NCI-H510A treated with DMSO at 0.1 percent for 48 hours (cell line): ENCODE data around the gene ATL3.
"Not testable (repeated sequence)": the region's sequence is repeated elsewhere in the genome, so short reads cannot be mapped to it uniquely, and the experiment has no call there.

ENCODE experiments used
- DNase-seq: peaks from one replicate; lab custom pipeline; 2025; lab: John Stamatoyannopoulos, UW

Gene ATL3

DNA sequence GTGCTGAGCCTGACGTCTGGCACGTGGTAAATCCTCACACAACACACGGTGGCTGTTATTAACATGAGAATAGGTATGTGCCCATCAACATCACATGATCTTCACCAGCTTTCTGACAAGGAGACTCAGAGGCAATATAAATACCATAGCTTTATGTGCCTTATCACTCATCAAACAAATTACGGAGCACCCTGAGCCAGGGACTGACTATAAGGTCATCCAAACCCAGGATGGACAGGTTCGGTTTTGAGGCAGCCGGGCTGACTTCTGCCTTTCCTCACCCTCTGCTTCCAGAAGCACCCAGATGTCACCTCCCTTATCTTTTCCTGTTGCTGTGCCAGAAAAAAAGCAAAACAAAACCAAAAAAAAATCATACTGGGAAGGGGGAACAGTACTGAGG lies 51.2 kb downstream of the ATL3 start:
- DNase-seq = no peak

DNA sequence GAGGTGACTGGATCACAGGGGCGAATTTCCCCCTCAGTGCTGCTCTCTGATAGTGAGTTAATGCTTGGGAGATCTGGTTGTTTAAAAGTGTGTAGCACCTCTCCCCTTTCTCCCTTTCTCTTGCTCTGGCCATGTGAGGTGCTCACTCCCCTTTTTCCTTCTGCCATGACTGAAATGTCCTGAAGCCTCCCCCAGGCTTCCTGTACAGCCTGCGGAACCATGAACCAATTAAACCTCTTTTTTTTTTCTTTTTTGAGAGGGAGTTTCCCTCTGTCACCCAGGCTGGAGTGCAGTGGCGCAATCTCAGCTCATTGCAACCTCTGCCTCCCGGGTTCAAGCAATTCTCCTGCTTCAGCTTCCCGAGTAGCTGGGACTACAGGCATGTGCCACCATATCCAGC lies 53.5 kb downstream of the ATL3 start:
- not testable (repeated sequence) for DNase-seq

DNA sequence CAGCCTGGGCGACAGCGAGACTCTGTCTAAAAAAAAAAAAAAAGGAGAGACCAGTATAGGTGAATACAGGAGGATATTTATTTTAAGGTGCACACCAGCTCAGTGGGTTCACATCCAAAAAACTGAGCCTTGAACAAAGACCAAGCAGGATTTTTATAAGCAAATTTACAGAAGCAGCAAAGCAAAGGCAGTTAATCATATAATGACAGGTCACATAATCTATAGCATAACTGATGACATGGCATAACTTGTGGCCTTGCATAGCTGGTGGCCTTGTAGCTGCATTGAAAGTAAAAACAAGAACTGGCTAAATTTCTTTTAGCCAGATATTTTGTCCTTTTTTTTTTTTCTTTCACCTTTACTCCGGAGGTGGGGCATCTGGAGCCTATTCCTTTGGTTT lies 54.2 kb downstream of the ATL3 start:
- no peak for DNase-seq

DNA sequence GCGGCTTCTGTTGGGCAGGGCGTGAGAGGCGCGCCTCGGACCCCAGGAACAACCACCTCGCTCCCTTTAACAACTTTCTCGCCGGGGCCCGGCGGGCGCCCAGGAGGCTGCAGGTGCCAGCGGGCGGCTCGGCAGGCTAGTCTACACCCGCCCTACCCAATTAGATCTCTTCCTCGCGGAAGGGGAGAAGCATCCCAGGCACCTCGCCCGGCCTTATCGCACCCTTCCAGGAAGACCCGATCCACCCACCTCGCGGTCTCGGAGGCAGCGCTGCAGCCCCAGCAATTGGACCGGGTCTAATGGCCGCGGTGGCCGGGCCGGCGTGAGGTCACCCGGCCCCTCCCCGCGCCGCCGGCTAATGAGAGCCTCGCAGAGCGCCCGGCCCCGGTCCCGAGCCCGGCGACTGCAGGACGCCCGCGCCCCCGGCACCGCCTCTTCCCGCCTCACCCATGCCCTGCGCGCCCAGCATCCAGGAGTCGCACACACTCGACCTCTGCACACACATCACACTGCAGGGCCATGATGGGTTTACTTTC lies 57.0 kb downstream of the ATL3 start, which contains the start of gene PLAAT3:
PLAAT3 (minus strand) TSS at position 298 of the 536 bp plus-strand sequence. CDS start 419 bp downstream, outside the sequence.
- peak; percentile 56 for DNase-seq

DNA sequence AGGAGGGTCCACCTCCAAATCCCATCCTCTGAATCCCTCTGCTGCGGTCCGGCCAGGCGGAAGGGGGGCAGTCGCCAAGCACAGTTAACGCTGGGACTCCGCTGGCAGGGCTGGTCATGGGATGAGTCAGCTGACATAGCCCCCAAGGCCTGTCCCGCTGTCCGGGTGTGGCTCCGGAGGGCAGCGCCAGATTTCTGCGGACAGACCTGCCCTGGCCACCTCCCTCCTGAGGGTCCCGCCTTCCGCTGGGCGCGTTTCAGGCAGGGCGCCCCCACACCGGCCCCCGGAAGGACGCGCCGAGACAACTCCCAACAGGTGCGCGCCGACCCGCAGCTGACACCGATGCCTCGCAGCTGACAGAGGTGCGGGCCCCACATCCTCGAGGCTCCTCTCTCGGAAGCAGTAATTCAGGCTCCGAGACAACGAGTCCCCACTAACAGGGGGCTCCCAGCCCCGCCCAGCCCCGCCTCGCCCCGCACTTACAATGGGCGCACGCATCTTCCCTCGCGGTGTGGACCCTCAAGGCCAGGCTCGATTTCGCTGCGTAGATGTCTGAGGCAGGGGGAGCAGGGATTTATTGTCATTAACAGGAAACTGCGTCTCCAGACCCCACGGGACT lies 57.5 kb downstream of the ATL3 start:
- DNase-seq = peak; percentile 8

DNA sequence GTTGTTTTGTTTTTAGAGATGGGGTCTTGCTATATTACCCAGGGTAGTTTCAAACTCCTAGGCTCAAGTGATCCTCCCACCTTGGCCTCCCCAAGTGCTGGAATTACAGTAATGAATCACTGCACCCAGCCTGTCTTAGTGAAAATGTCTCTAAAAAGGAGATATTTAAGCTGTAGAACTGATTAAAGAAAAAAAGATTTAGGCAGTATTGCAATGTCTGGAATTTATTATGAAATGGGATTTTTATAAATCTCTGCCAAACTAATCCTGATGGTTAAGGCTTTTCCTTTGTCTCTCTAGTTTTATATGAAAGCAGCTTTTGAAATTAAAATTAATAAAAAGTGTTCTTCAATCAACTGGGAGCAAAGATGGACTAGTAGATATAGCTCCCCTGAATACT lies 59.0 kb downstream of the ATL3 start:
- no peak for DNase-seq

DNA sequence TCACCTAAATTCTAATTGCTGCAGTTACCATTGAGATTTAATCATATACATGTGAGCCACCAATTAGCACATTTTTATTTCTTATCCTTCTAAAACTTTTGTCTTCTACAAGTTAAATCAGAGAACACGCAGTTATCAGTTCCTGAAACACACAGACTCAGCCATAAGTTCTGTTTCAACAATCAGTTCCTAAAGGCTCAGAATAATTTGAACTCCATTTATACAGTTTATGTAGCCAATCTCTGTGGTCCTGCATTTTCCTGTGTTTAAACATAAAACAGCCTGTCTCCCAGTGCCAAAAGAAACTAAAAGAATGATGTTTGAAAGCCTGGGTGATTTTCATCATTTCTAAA lies 59.8 kb downstream of the ATL3 start:
- no peak for DNase-seq

DNA sequence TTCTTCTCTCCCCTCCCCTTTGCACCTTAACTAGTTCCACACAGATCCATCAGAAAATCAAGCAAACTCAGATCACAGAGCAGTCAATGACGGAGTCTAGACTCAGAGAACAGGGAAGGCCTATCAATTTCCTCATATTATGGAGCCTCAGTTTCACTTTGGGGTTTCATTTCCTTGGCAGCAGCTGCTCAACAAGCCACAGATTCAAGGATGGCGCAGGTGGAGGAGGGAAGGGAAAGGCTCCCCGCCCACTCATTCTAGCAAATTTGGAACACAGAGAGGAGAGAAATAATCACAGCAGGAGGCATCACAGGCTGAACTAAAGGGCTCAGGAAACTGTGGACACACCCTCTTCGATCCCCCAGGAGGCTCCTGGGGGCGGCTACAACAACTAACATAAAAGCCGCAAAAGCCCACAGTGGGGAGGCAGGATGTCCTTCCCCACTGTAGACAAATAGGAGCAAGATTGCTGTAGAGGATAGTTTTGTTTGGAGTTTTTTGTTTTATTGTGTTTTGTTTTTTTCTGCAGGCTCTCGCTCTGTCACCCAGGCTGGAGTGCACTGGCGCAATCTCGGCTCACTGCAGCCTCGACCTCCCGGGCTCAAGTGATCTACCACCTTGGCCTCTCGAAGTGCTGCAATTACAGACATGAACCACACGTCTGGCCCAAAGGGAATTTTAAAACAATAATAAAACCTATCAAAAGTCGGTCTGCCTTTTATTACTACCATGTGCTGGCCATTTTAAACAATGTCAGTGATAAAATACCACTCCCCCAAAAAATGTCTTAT lies 60.4 kb downstream of the ATL3 start:
- no peak for DNase-seq

DNA sequence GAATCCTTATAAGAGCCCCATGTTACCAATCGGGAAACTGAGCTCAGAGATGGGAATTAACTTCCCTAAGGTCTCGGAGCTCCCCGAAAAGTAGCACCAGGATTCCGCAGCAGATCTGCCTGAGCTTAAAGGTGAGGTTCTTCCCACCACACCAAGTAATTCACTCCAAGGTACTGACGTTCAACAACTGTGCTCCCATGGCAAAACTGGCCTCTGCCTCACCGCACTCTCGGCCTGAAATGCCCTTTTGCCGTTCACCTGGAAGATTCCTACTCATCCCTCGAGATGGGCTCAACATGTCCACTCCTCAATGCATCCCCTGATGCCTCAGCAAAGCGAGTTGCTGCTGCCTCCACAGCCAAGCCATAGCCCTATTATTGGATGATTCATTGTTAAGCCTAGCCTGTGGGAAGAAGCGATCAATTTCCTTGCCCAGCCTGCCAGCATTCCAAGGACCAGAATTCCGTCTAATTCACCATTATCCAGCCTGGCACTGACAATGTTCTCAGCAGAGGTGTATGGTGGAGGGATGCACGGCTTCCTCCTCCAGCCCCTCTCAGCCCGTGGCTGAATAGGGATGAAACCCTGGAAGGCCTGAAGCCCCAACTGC lies 61.1 kb downstream of the ATL3 start:
- no peak for DNase-seq

DNA sequence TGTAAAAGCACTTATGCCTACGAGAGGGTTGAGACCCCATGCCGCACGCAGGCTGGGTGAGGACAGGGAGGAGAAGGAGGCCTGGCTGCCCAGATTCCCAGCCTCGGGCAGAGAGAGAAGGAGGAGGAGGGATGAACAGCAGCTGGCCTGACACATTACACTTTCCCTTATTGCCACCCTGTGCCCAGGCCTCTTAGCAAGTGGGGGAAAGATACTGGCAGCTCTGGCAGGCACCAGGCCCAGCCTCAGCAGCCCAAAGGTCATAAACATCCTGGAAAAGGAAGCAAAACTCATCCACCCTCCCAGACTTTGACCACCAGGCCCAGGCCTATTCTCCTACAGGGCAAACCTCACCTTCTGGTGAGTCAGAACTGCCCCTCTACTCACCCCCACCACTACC lies 61.6 kb downstream of the ATL3 start:
- no peak for DNase-seq

DNA sequence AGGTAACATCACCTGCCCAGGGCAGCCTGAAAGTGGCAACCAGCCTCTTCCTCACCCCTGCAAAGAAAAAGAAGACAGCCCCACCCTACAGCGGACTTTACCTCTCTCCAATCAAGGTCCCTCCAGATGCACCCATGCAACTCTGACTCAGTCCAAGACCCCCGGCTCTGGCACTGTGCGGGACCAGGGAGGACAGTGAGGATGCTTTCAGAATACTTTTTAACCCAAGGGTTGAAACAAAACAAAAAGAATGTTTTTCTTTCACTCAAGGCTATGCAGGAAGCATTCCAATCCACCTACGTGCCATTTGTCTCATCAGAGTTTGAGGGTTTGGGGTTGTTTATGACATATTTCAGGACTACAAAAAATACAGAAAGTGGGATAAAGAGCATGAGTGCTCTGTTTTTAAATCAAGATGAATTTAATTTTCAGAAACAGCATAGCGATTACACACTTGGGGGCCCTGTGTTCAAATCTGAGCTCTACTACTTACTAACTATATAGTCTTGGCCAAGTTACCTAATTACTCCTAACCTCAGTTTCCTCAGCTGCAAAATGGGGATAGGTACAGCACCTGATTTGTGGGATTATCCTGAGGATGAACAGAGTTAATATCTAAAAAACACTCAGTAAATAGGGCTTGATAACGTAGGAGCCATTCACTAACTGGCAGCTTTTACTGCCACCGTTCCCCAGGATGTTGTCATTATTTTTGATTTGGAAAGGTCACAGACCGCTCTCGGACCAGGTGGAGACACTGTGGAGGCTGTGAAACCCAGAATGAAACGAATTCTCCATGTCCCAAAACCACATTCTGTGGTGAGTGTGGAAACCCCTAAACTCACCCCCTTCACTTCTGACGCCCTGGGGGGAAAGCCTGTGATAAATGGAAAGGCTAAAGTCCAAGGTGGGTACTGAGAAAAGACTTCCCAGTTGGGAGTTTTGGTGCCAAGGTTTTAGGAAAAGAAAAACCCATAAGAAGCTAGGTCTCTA lies 62.5 kb downstream of the ATL3 start:
- DNase-seq = no peak

DNA sequence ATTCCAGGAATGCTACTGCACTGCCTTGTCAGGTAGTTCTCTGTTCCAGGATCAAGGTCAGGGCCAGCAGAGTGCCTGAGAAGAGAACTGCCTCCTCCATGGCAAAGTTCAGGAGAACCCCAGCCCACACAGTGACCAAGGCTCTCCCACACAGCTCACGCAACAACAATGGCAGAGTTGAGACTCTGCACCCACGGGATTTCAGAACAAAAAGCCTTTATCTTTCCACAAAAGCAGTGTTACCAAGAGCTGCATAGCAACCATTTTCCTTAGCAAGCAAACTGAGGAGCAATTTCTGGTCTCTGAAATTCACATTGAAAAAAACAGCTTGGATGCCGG lies 68.0 kb downstream of the ATL3 start:
- no peak for DNase-seq

DNA sequence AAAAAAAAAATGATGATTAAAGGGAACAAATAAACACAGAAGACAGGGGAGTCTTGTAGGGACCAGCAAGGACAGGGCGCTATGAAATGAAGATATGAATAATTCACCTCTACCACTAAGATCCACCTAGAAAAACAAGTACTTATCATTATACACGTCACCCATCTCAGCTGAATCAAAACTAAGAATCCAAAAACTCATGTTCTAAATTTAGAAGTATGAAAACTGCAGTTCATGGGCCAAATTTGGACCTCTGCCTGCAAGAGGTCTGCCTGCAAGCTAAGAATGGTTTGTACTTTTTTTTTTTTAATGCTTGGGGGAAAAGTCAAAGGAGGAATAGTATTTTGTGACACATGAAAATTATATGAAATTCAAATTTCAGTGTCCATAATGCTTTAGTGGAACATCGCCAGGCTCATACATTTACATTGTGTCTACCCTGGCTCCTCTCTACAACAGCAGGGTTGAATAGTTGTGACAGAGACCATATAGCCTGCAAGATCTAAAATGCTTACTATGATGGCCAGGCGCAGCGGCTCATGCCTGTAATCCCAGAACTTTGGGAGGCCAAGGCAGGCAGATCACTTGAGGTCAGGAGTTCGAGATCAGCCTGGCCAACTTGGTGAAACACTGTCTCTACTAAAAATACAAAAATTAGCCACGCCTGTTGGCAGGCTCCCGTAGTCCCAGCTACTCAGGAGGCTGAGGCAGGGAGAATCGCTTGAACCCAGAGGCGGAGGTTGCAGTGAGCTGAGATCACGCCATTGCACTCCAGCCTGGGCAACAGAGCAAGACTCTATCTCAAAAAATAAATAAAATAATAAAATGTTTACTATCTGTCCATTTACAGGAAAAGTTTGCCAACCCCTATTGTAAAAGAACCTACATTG lies 68.6 kb downstream of the ATL3 start:
- not testable (repeated sequence) for DNase-seq

DNA sequence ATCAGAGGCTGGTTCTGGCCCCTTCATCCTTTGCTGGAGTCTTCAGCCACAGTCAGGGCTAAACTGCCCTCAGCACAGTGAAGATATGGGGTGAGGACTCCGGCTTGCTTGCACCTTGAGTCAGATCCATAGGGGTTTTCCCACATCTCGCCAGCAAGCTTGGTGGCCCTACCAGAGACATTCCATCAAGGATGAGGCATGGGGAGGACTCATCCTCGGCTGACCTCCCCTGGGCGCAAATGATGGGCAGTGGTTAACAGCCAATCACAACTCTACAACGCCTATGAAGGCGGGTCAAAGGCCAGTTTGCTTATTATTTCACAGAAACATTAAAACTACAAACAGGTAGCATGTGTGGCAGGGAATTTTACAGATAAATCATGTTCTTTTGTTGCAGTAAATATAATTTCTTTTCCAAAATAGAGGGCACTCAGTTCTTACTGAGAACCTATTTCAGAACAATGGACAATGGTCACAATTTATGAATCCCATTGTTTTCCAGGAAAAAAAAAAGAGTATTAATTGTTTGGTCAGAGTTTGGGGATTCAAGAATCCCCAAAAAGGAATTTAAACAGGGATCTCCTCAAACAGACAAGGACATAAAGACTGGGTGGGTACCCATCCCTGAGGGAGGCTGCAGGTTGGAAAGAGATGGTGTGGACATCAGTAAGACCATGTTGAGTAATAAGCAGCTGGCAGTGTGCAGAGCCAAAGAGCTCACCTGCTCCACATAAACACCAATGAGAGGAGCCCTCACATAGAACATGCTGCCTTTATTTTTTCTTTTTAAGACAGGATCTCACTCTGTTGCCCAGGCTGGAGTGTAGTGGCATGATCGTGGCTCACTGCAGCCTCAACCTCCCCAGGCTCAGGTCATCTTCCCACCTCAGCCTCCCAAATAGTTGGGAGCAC lies 71.7 kb downstream of the ATL3 start:
- no peak for DNase-seq

DNA sequence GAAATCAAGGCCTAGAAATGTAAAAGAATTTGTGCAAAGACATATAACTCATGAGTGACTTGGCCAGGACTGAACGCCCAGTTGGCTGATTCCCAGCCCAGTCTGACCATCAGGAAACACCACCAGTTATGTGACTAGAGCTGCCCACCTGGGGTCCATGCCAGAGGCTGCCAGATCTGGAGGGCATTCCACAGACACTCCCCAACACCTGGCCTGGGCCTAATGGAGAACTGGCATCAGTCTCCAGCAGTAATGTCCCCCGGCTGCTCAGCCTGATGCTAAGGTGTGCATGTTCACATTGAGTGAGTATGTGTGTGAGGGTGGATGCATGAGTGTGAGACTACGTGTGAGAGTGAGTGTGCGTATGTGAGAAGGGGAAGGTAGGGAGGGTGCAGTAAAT lies 72.6 kb downstream of the ATL3 start:
- no peak for DNase-seq

DNA sequence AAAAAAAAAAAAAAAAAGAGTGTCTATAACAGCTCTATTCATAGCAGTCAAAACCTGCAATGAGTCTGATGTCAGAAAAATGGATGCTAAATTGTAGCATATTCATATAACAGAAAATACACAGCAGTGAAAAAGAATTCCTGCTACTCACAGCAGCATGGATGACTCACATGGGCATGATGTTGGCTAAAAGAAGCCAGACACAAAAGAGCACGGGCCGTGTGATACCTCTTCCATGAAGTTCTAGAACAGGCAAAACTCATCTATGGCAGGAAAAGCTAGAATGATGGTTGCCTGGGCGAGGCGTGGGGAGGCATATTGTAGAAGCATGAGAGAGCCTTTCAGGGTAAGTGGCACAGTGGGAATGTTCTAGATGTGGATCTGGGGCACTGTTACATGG lies 75.9 kb downstream of the ATL3 start:
- DNase-seq = no peak

DNA sequence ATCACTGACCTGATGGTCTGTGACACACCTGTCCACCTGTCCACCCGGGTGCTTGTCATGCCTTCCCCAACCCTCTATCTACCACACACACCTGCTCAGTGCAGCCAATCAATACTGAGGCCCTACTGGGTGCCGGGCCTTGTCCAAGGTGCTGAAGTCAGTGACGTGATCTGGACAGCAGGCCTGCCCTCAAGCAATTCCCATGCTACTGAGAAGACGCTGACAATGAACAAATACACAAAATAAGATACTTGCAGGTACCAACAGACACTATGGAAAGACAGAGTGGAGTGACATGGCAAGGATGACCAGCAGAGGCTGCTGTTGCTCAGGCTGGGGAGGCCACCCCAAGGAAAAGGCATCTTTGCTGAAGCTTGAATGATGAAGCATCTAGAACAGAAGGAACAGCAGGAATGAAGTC lies 78.2 kb downstream of the ATL3 start:
- DNase-seq = peak; percentile 4

DNA sequence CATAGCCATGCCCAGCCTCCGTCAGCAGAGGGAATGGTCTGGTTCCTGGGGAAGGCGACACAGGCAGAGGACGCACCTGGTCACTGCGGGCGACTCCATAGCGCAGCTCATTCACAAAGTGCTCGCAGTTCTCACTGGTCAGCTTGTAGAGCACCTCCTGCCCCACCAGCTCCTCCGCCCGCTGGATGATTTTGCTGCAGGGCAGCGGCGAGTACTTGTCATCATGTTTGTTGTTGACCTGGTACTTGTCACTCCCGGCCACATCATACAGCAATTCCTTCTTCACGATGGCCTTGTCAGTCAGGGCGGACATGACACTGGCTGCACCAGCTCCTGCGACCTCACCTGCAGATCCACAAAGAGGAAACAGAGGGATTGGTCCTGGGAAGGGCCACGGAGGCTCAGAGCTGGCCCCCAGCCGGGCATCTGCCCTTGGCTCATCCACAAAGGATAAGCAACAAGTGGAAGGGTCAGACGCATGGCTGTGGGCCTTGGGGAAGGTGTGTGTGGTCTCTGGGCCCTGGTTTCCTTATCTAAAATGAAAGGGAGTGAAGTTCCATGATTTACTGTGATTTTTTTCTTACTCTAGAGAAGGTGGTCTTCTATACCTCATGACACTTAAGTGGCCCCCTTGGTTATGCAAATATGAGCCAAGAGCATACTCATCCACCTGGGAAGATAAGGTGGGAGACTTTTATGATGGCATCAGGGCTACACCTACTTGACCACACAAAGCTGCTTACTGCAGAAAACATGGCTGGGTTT lies 81.0 kb downstream of the ATL3 start:
- no peak for DNase-seq

DNA sequence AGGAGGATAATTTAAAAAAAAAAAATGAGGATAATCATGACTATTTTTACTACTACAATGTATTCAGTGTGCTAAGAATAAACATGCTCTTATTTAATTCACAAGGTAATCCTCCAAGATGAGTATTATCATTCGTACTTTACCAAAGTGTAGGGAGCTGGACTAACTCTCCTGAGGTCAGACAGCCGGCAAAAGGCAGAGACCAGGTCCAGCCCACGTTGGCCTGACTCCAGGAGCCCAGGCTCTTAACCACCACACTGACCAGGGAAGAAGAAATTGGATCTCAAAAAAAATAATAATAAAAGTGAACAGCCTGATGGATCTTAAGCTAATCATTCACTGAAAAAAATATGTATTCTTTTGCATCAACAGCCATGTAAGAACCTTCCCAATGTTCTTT lies 82.2 kb downstream of the ATL3 start:
- DNase-seq = no peak
